ENCODE measurements around the gene LCNL1.

The LCNL1 gene

GRCh38 chr9:136977223-136977622, 5.6 kb upstream of the LCNL1 start, which contains the start of gene PTGDS:
Gene PTGDS, plus strand, starts transcription at chr9:136977504. Its CDS starts 75 bp downstream, at chr9:136977579.
- no peak for DNase-seq

GRCh38 chr9:136977649-136978072, 5.1 kb upstream of the LCNL1 start:
- no peak for DNase-seq

- peak; percentile 66 for DNase-seq
These were observed 4.5 kb upstream of the LCNL1 start for GRCh38 chr9:136978073-136978864.

GRCh38 chr9:136978865-136979544, 3.8 kb upstream of the LCNL1 start:
- no peak for DNase-seq

- DNase-seq = no peak
These were observed 2.8 kb upstream of the LCNL1 start for GRCh38 chr9:136979769-136980587.

- DNase-seq = no peak
These were observed 1.9 kb upstream of the LCNL1 start for GRCh38 chr9:136980669-136981478.

GRCh38 chr9:136981588-136982231, 1.1 kb upstream of the LCNL1 start:
- no peak for DNase-seq

- no peak for DNase-seq
These were observed 374 bp downstream of the LCNL1 start for GRCh38 chr9:136983167-136983566.

GRCh38 chr9:136983656-136984314, 992 bp downstream of the LCNL1 start:
- no peak for DNase-seq

GRCh38 chr9:136984464-136985026, 1.8 kb downstream of the LCNL1 start:
- no peak for DNase-seq

GRCh38 chr9:136985027-136985602, 2.3 kb downstream of the LCNL1 start:
- no peak for DNase-seq

- DNase-seq = no peak
These were observed 3.1 kb downstream of the LCNL1 start for GRCh38 chr9:136985853-136986252.

- DNase-seq = no peak
These were observed 6.1 kb downstream of the LCNL1 start for GRCh38 chr9:136988872-136989271.

GRCh38 chr9:136990242-136990911, 7.6 kb downstream of the LCNL1 start:
- no peak for DNase-seq

- DNase-seq = peak; percentile 91
These were observed 9.4 kb downstream of the LCNL1 start, which contains the start of gene PAXX for GRCh38 chr9:136991993-136992818. Gene PAXX, plus strand, starts transcription at chr9:136992422. Its CDS starts 22 bp downstream, at chr9:136992444.

- DNase-seq = no peak
These were observed 10.1 kb downstream of the LCNL1 start for GRCh38 chr9:136992819-136993369.

GRCh38 chr9:136994180-136994887, 11.5 kb downstream of the LCNL1 start:
- no peak for DNase-seq

- DNase-seq = no peak
These were observed 12.1 kb downstream of the LCNL1 start for GRCh38 chr9:136994888-136995230.
